PC-3 (cell line): ENCODE results near the gene HAPLN3. TPM values are rescaled to one million over a fixed set of nuclear protein-coding genes. Genes with fewer than 3 reads are reported as not detected.

Experiments used
- total RNA-seq: library from RNA; depleted of rRNA; stranded (reverse); fragments of >200 nt; gene quantifications from 2 replicates; pipeline ENCODE4 v1.2.3, GENCODE V29; 2014; rRNA removed

Gene HAPLN3
- total RNA-seq, 1 experiment from 2014 or later, result 1.1 TPM

Other genes starting within 250 kb of the HAPLN3 start
- gene ACAN, start 92.1 kb downstream of the HAPLN3 start, total RNA-seq, result not detected in 2 replicates
- 32.0 and 34.2 TPM in 2 replicates for gene MFGE8, start 17.8 kb upstream of the HAPLN3 start, total RNA-seq
- gene ABHD2, start 192.9 kb upstream of the HAPLN3 start, total RNA-seq, result 31.4 and 34.0 TPM in 2 replicates